Calu3 (cell line): Measurements from ENCODE around the gene ABCC5. TPM values are rescaled to one million over a fixed set of nuclear protein-coding genes. Genes with fewer than 3 reads are reported as not detected.

ENCODE experiments used
- BruUV-seq: library from RNA; stranded (reverse); fragments of 400-500 nt; replicated peaks from 2 replicates; lab custom pipeline; 2021; lab: Mats Ljungman, UMichigan
- CTCF ChIA-PET: fragments of 300-600 bp; sonication (Branson Sonifier 250); formaldehyde crosslinking; loops from one replicate; lab custom pipeline; 2022; ENCODE audit warnings: antibody characterized with exemption; lab: Charles Lee
- DNase-seq: peaks from one replicate; pipeline ENCODE4 v3.0.0; 2022
- H3K27ac Mint-ChIP-seq: one replicate; pipeline ENCODE4 v1.8.0; 2022; ENCODE audit warnings: mixed read lengths; ENCODE audit not compliant: unreplicated experiment
- H3K27me3 Mint-ChIP-seq: one replicate; pipeline ENCODE4 v1.8.0; 2022; ENCODE audit warnings: mixed read lengths; ENCODE audit not compliant: unreplicated experiment
- H3K36me3 Mint-ChIP-seq: one replicate; pipeline ENCODE4 v1.8.0; 2022; ENCODE audit warnings: mild to moderate bottlenecking, moderate library complexity, mixed read lengths; ENCODE audit not compliant: insufficient read depth, unreplicated experiment
- H3K4me1 Mint-ChIP-seq: one replicate; pipeline ENCODE4 v1.8.0; 2022; ENCODE audit warnings: mild to moderate bottlenecking, low read depth, mixed read lengths; ENCODE audit not compliant: unreplicated experiment
- H3K4me3 Mint-ChIP-seq: one replicate; pipeline ENCODE4 v1.8.0; 2022; ENCODE audit warnings: mild to moderate bottlenecking, low read depth, moderate library complexity, mixed read lengths; ENCODE audit not compliant: unreplicated experiment
- H3K9me3 Mint-ChIP-seq: one replicate; pipeline ENCODE4 v1.8.0; 2022; ENCODE audit warnings: low read depth, mixed read lengths; ENCODE audit not compliant: unreplicated experiment
- intact Hi-C: fragments of 100-400 bp; cut with micrococcal nuclease; formaldehyde crosslinking; loops from one replicate; pipeline ENCODE4 v1.10.0; 2022; ENCODE audit not compliant: unreplicated experiment
- total RNA-seq: library from RNA; stranded (reverse); gene quantifications from 2 replicates; pipeline ENCODE4 v1.2.3, GENCODE V29; 2022
- TF ChIP-seq, protein P1 (sequence below): fragments of 200-600 bp; IDR thresholded peaks from one replicate; pipeline ENCODE4 v1.8.0; 2022; ENCODE audit warnings: antibody characterized with exemption; ENCODE audit not compliant: unreplicated experiment

ABCC5 gene
- total RNA-seq, 1 experiment from 2014 or later, result 39.1 TPM

DNA sequence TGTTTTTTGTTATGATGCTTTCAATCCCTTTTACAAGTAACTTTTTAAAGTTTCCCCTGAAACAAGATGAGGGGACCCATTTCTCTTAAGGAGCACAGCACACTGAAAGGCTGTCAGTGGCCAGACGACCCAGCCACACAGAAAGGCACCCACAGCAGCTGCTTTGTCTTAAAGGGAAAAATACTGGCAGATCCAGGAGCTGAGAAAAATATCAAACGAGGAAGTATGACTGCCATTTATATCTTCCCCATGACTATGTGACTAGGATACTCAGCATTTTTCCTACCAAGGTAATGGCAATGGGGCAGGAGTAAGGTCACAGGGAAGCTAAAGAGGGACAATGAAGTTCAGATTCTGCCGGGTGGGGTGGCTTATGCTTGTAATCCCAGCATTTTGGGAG is 15.9 kb downstream of the ABCC5 start:
- Mint-ChIP-seq H3K4me3 (no peak overlapping the region), H3K27me3 (no peaks in the 10 kb centered on the region), H3K9me3 (no peaks in the 10 kb centered on the region), H3K4me1 (peaks cover 24% of the 10 kb centered on the region), H3K27ac (no peak overlapping the region), H3K36me3 (peaks cover 11% of the 10 kb centered on the region)
- TF ChIP-seq, protein P1, sequence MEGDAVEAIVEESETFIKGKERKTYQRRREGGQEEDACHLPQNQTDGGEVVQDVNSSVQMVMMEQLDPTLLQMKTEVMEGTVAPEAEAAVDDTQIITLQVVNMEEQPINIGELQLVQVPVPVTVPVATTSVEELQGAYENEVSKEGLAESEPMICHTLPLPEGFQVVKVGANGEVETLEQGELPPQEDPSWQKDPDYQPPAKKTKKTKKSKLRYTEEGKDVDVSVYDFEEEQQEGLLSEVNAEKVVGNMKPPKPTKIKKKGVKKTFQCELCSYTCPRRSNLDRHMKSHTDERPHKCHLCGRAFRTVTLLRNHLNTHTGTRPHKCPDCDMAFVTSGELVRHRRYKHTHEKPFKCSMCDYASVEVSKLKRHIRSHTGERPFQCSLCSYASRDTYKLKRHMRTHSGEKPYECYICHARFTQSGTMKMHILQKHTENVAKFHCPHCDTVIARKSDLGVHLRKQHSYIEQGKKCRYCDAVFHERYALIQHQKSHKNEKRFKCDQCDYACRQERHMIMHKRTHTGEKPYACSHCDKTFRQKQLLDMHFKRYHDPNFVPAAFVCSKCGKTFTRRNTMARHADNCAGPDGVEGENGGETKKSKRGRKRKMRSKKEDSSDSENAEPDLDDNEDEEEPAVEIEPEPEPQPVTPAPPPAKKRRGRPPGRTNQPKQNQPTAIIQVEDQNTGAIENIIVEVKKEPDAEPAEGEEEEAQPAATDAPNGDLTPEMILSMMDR, result no peak
- no peak for DNase-seq
- CTCF ChIA-PET, result no interaction called here
- BruUV-seq, result no TSS peak
- intact Hi-C loops, result no loop called here

DNA sequence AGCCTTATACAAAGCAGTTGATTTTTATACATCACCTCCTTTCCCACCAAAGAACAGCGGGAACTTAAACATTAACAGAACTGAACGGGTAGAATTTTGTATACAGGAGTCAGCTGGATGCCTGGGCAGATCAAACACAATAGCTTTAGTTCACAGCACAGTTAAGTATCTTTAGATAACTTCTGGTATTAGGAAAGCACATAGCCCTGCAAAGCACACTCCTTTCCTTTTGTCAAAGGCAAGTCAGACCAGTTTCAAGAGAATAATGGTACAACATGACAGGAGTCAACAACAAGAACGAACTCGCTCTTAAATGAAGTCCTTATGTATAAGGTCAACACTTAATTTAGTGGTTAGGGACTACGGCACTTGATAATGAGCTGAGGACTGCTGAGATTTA is 26.3 kb downstream of the ABCC5 start:
- no peak for DNase-seq
- intact Hi-C loops, result no loop called here
- CTCF ChIA-PET, result no interaction called here
- TF ChIP-seq, protein P1, result no peak
- Mint-ChIP-seq H3K36me3 (no peaks in the 10 kb centered on the region), H3K9me3 (no peaks in the 10 kb centered on the region), H3K27ac (no peak overlapping the region), H3K27me3 (no peaks in the 10 kb centered on the region), H3K4me1 (no peaks in the 10 kb centered on the region), H3K4me3 (no peak overlapping the region)
- no TSS peak for BruUV-seq

DNA sequence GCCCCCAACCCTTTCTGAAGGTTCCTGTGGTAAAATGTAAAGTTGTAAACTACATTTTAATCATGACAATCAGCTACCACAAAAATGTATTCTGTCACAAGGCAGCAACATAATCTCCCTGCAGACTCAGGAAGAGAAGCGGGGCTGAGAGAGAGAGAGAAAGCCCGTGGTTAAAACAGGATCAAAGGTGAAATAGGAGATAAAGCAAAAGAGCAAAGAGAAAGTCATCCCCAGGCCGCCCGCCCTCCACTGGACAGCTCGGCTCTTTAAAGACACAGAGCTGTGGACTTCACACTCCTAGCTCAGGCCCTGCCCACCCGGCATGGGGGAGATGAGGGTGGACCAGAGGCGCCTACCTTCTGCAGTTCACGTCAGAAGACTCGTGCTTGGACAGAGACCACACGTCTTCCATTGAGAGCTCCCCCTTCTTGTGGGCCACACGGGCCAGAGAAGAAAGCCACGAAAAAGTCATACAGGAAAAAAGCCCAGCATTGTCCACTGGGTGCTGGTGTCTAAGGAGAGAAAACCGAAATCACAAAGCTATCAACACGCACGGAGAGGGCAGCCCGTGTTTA is 29.4 kb downstream of the ABCC5 start:
- CTCF ChIA-PET, result no interaction called here
- H3K27me3 Mint-ChIP-seq, result no peaks in the 10 kb centered on the region

DNA sequence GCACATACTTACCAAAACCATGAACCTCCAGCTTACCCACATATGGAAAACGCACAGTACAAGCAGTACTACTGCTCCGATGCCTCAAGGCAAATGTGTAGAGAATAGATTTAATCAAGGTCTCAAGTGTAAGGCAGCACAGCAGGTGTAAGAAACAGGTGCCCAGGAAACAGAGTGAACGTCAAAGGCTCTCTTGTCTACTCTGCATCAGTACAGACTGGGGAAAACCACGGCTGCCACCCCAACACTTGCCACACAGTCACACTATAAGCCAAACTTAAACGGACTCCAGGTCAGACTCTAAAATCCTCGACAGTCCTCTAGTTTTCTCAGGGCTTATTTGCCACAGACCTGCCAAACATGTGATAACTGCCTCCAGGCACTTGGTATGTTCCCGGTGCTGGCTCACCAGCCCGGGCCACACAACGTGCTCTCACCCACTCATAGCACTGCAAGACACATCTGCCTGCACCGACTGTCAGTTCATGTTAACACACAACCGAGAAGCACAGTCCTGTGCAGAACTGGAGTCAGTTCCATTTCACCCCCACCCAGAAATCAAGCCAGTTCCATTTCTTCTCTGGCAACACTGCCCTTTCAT is 30.6 kb downstream of the ABCC5 start:
- H3K4me3 Mint-ChIP-seq, result no peak overlapping the region
- no peaks in the 10 kb centered on the region for H3K4me1 Mint-ChIP-seq
- TF ChIP-seq, protein P1, result no peak
- no TSS peak for BruUV-seq
- no peaks in the 10 kb centered on the region for H3K27me3 Mint-ChIP-seq
- DNase-seq, result no peak
- H3K27ac Mint-ChIP-seq, result no peak overlapping the region
- intact Hi-C loops, result no loop called here
- H3K36me3 Mint-ChIP-seq, result no peaks in the 10 kb centered on the region
- CTCF ChIA-PET, result no interaction called here
- no peaks in the 10 kb centered on the region for H3K9me3 Mint-ChIP-seq

More for the DNA sequence above, 29.4 kb downstream of the ABCC5 start:
- H3K27ac Mint-ChIP-seq, result no peak overlapping the region
- no peak overlapping the region for H3K4me3 Mint-ChIP-seq
- no TSS peak for BruUV-seq
- DNase-seq, result no peak
- no peaks in the 10 kb centered on the region for H3K36me3 Mint-ChIP-seq
- intact Hi-C loops, result no loop called here
- TF ChIP-seq, protein P1, result no peak
- H3K9me3 Mint-ChIP-seq, result no peaks in the 10 kb centered on the region
- no peaks in the 10 kb centered on the region for H3K4me1 Mint-ChIP-seq
